NT2/D1 (cell line): ENCODE results near the gene RAP1A.

Source experiments
- SUZ12 ChIP-seq: IDR thresholded peaks from 2 replicates; pipeline ENCODE4 v1.6.1; 2011; ENCODE audit not compliant: insufficient read length, insufficient read depth; ENCODE audit errors: extremely low read depth
- YY1 ChIP-seq: IDR thresholded peaks from 2 replicates; pipeline ENCODE4 v1.6.1; 2011; ENCODE audit not compliant: insufficient read length, insufficient read depth
- ZNF274 ChIP-seq: IDR thresholded peaks from 2 replicates; pipeline ENCODE4 v1.6.1; 2011; ENCODE audit warnings: mild to moderate bottlenecking, low read depth, low read length

- TF ChIP-seq YY1 (no peak), SUZ12 (no peak), ZNF274 (no peak)
These were observed 142.7 kb downstream of the RAP1A start for GRCh38 chr1:111762332-111762731.
